PFSK-1 (cell line): Measurements from ENCODE around the gene ERGIC2.

ENCODE experiments used
- FOXP2 ChIP-seq: optimal IDR thresholded peaks from 2 replicates; pipeline ENCODE3; 2011; ENCODE audit warnings: borderline replicate concordance, control low read depth, inconsistent platforms; ENCODE audit not compliant: insufficient read depth; ENCODE audit errors: extremely low read length, extremely low read depth
- POLR2AphosphoS5 ChIP-seq: IDR thresholded peaks from 2 replicates; pipeline ENCODE4 v1.6.1; 2012; ENCODE audit warnings: low read depth, mild to moderate bottlenecking, control low read depth, low read length, moderate library complexity
- REST ChIP-seq, 2 experiments: IDR thresholded peaks; 2 replicates each; pipeline versions ENCODE4 v1.6.1 to v1.8.0; 2011 to 2012; ENCODE audit warnings: low read depth in 2 of 2, low read length in 2 of 2, control low read depth in 1 of 2, inconsistent platforms in 1 of 2, mild to moderate bottlenecking in 1 of 2, moderate library complexity in 1 of 2; ENCODE audit not compliant: insufficient read depth in 1 of 2
- SIN3A ChIP-seq: IDR thresholded peaks from 2 replicates; pipeline ENCODE4 v1.6.1; 2012; ENCODE audit warnings: mild to moderate bottlenecking, low read length, moderate library complexity, borderline replicate concordance; ENCODE audit not compliant: insufficient read depth
- TAF1 ChIP-seq: IDR thresholded peaks from 2 replicates; pipeline ENCODE4 v1.6.1; 2012; ENCODE audit warnings: low read length, control low read depth, borderline replicate concordance; ENCODE audit not compliant: insufficient read depth

- no peak for TF ChIP-seq POLR2AphosphoS5
- no peak for TF ChIP-seq SIN3A
- no peak for TF ChIP-seq TAF1
- TF ChIP-seq REST (IDR thresholded peaks at IDR 0.05; ENCODE audit: insufficient read depth in 1 of 2, low read depth in 2 of 2, low read length in 2 of 2) = no peak
- no peak for TF ChIP-seq FOXP2
Measured at GRCh38 chr12:29333178-29333577, 47.8 kb downstream of the ERGIC2 start.
